SK-N-SH (cell line): ENCODE data around the gene NOVA1. TPM values are rescaled to one million over a fixed set of nuclear protein-coding genes. Genes with fewer than 3 reads are reported as not detected.

Experiments used
- CTCF ChIA-PET: fragments of 300-600, 350-600 bp; formaldehyde crosslinking; extraction: SDS; loops from one replicate; lab custom pipeline; 2021; lab: Yijun Ruan, JAX
- POLR2A ChIA-PET: fragments of 350-600 bp; sonication (Branson Sonifier 250); formaldehyde crosslinking; extraction: SDS; loops from one replicate; lab custom pipeline; 2020; ENCODE audit warnings: antibody characterized with exemption, inconsistent platforms; lab: Yijun Ruan, JAX
- DNase-seq: peaks from one replicate; pipeline ENCODE4 v3.0.0; 2012
- H2AFZ ChIP-seq: fragments of 200-600 bp; sonication (generic); 2 replicates; pipeline ENCODE4 v1.8.1; 2016; ENCODE audit warnings: antibody characterized with exemption, mild to moderate bottlenecking, low read depth
- H3F3A ChIP-seq: fragments of 200-600 bp; sonication (generic); replicated peaks from 2 replicates; pipeline ENCODE3; 2016; ENCODE audit warnings: antibody characterized with exemption, mild to moderate bottlenecking; ENCODE audit not compliant: insufficient read depth
- H3K27ac ChIP-seq, 2 experiments: fragments of 200-500 bp in 1 of 2; fragments of 200-600 bp in 1 of 2; sonication (Bioruptor generic) in 1 of 2; sonication (generic), shearing (Covaris generic) in 1 of 2; 2 replicates each; pipeline versions ENCODE4 v1.5.1 to v1.6.1; 2014 to 2016; ENCODE audit warnings: low read depth in 2 of 2, inconsistent platforms in 1 of 2, low read length in 1 of 2, mild to moderate bottlenecking in 1 of 2, mixed read lengths in 1 of 2
- H3K27me3 ChIP-seq: fragments of 200-600 bp; sonication (generic), shearing (Covaris generic); 2 replicates; pipeline ENCODE4 v1.6.1; 2016; ENCODE audit warnings: mixed run types; ENCODE audit not compliant: insufficient read depth
- H3K36me3 ChIP-seq, 2 experiments: fragments of 200-500 bp in 1 of 2; fragments of 200-600 bp in 1 of 2; sonication (Bioruptor generic) in 1 of 2; sonication (generic) in 1 of 2; replicated peaks in 1 of 2; 2 replicates each; pipeline versions ENCODE3 to v1.5.1; 2014 to 2016; ENCODE audit warnings: low read length in 1 of 2, mild to moderate bottlenecking in 1 of 2; ENCODE audit not compliant: insufficient read depth in 2 of 2, control insufficient read depth in 1 of 2
- H3K4me1 ChIP-seq, 2 experiments: fragments of 200-500 bp in 1 of 2; fragments of 200-600 bp in 1 of 2; sonication (Bioruptor generic) in 1 of 2; sonication (generic), shearing (Covaris generic) in 1 of 2; 2 replicates each; pipeline versions ENCODE4 v1.5.1 to v1.6.1; 2014 to 2016; ENCODE audit warnings: low read depth in 1 of 2, low read length in 1 of 2, mixed run types in 1 of 2; ENCODE audit not compliant: insufficient read depth in 2 of 2, control insufficient read depth in 1 of 2
- H3K4me2 ChIP-seq: fragments of 200-600 bp; sonication (generic), shearing (Covaris generic); 2 replicates; pipeline ENCODE4 v1.6.1; 2017; ENCODE audit warnings: mixed run types
- H3K4me3 ChIP-seq, 2 experiments: fragments of 200-500 bp in 1 of 2; fragments of 200-600 bp in 1 of 2; sonication (Bioruptor generic) in 1 of 2; sonication (generic), shearing (Covaris generic) in 1 of 2; 2 replicates each; pipeline versions ENCODE4 v1.5.1 to v1.8.1; 2014 to 2016; ENCODE audit warnings: low read depth in 2 of 2, inconsistent platforms in 1 of 2, low read length in 1 of 2, mild to moderate bottlenecking in 1 of 2, mixed read lengths in 1 of 2, moderate library complexity in 1 of 2
- H3K79me2 ChIP-seq: fragments of 200-600 bp; sonication (generic); 2 replicates; pipeline ENCODE4 v1.8.1; 2017; ENCODE audit warnings: mild to moderate bottlenecking; ENCODE audit not compliant: insufficient read depth
- H3K9ac ChIP-seq: fragments of 200-600 bp; sonication (generic); 2 replicates; pipeline ENCODE4 v1.6.1; 2017; ENCODE audit warnings: mixed run types
- H3K9me2 ChIP-seq: fragments of 200-600 bp; sonication (generic); 2 replicates; pipeline ENCODE4 v1.6.1; 2017; ENCODE audit warnings: mixed run types
- H3K9me3 ChIP-seq: fragments of 200-600 bp; sonication (generic); 2 replicates; pipeline ENCODE4 v1.6.1; 2017; ENCODE audit warnings: mixed run types, mild to moderate bottlenecking, moderate library complexity
- H4K20me1 ChIP-seq: fragments of 200-600 bp; sonication (generic); 2 replicates; pipeline ENCODE4 v1.6.1; 2017; ENCODE audit warnings: mild to moderate bottlenecking, mixed run types; ENCODE audit not compliant: insufficient read depth
- GABPA ChIP-seq: IDR thresholded peaks from 2 replicates; pipeline ENCODE4 v1.4.0; 2012; ENCODE audit warnings: low read depth, mild to moderate bottlenecking
- RAD21 ChIP-seq: IDR thresholded peaks from 2 replicates; pipeline ENCODE4 v1.6.1; 2012; ENCODE audit warnings: mild to moderate bottlenecking, low read length
- TAF1 ChIP-seq: IDR thresholded peaks from 2 replicates; pipeline ENCODE4 v1.6.1; 2012; ENCODE audit warnings: low read depth, mild to moderate bottlenecking, low read length, moderate library complexity, borderline replicate concordance
- TEAD4 ChIP-seq: IDR thresholded peaks from 2 replicates; pipeline ENCODE4 v1.4.0; 2012; ENCODE audit warnings: mild to moderate bottlenecking, borderline replicate concordance; ENCODE audit not compliant: insufficient read depth
- WGBS: methylation state at CpG from one replicate; pipeline ENCODE4 v1.1.6; 2017; ENCODE audit warnings: low lambda C conversion rate; 5-methylcytosine and 5-hydroxymethylcytosine counted together
- polyA plus RNA-seq, 3 experiments: library from polyadenylated mRNA; depleted of rRNA; stranded (reverse); fragments of >200 nt; gene quantifications; 2 replicates each; pipeline ENCODE4 v1.2.3, GENCODE V29; 2012
- TF ChIP-seq, protein P1 (sequence below): IDR thresholded peaks from 2 replicates; pipeline ENCODE4 v1.4.0; 2012; ENCODE audit warnings: low read depth, borderline replicate concordance
- TF ChIP-seq, protein P2 (sequence below): IDR thresholded peaks from 2 replicates; pipeline ENCODE4 v1.4.0; 2012; ENCODE audit warnings: low read depth, borderline replicate concordance
- TF ChIP-seq, protein P3 (sequence below): fragments of 200-600 bp; sonication (generic); IDR thresholded peaks from 2 replicates; pipeline ENCODE4 v1.6.1; 2017; ENCODE audit warnings: antibody characterized with exemption, mild to moderate bottlenecking, moderate library complexity
- TF ChIP-seq, protein P4 (sequence below): fragments of 150-350 bp; IDR thresholded peaks from 2 replicates; pipeline ENCODE4 v1.6.1; 2017; ENCODE audit warnings: antibody characterized with exemption, low read length, low read depth, borderline replicate concordance
- TF ChIP-seq, protein P5 (sequence below): fragments of 150-350 bp; IDR thresholded peaks from 2 replicates; pipeline ENCODE4 v1.6.1; 2016; ENCODE audit warnings: mild to moderate bottlenecking, low read depth, low read length

NOVA1 gene
- polyA plus RNA-seq, 1 of the 3 experiments (the other 2 are of a cell fraction), result 0.44 TPM

DNA sequence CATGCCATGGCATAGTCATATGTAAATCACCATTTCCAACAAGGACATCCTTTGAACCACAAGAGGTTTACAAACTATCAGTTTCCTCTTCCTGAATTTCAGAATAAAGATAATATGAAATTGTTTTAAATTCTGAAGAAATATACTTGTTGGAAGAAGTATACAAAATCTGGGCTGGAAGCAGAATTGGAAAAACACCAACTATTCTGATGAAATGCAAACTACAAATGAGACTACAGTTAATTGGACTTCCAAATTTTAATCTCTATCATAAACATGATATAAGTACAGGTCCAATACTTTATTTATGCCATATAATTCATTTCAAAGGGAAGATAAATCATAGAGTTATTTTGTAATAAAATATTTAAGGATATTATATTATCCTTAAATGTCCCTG, 80.1 kb downstream of the NOVA1 start (continued):
- TF ChIP-seq, protein P1, sequence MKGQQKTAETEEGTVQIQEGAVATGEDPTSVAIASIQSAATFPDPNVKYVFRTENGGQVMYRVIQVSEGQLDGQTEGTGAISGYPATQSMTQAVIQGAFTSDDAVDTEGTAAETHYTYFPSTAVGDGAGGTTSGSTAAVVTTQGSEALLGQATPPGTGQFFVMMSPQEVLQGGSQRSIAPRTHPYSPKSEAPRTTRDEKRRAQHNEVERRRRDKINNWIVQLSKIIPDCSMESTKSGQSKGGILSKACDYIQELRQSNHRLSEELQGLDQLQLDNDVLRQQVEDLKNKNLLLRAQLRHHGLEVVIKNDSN, result no peak
- TF ChIP-seq, protein P2, sequence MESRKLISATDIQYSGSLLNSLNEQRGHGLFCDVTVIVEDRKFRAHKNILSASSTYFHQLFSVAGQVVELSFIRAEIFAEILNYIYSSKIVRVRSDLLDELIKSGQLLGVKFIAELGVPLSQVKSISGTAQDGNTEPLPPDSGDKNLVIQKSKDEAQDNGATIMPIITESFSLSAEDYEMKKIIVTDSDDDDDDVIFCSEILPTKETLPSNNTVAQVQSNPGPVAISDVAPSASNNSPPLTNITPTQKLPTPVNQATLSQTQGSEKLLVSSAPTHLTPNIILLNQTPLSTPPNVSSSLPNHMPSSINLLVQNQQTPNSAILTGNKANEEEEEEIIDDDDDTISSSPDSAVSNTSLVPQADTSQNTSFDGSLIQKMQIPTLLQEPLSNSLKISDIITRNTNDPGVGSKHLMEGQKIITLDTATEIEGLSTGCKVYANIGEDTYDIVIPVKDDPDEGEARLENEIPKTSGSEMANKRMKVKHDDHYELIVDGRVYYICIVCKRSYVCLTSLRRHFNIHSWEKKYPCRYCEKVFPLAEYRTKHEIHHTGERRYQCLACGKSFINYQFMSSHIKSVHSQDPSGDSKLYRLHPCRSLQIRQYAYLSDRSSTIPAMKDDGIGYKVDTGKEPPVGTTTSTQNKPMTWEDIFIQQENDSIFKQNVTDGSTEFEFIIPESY, result no peak
- TF ChIP-seq GABPA (no peak), TEAD4 (no peak), TAF1 (no peak)

DNA sequence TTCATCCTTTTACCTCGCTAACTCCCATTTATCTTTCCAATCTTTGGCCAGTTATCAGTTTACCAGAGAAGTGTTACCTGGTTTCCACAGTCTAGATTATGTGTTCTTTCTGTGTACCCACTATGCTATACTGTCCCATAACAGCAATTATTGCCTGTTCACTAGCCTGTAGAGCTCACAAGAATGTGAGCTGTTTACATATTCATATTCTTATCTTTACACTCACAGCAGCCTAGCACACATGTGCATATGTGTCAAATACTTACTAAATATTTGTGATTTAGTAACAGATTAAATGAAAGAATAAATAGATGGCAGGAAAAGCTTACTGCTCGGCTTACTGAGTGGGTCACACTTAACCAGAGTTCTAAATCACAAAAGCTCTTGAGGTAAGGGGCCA, 97.8 kb downstream of the NOVA1 start:
- Histone ChIP-seq H3F3A (no peaks in the 10 kb centered on the region), H3K9me2 (no peaks in the 10 kb centered on the region), H3K4me2 (no peak overlapping the region), H3K79me2 (no peaks in the 10 kb centered on the region), H3K9me3 (no peaks in the 10 kb centered on the region), H4K20me1 (no peaks in the 10 kb centered on the region), H3K4me3 (no peak overlapping the region), H3K36me3 (no peaks in the 10 kb centered on the region), H3K27ac (no peak overlapping the region), H3K27me3 (no peaks in the 10 kb centered on the region), H3K9ac (no peak overlapping the region), H3K4me1 (no peaks in the 10 kb centered on the region), H2AFZ (no peak overlapping the region)
- POLR2A ChIA-PET, result no interaction called here
- no peak for DNase-seq
- CTCF ChIA-PET, result interaction anchor here (1.0 to 1.3 kb wide), 2 partner anchors 10 to 37 kb away, joined by 3 read pairs; no protein-coding TSS in a partner anchor
- WGBS, result 31% methylated on average over 2 of the region's 2 CpGs
- TF ChIP-seq, protein P3, sequence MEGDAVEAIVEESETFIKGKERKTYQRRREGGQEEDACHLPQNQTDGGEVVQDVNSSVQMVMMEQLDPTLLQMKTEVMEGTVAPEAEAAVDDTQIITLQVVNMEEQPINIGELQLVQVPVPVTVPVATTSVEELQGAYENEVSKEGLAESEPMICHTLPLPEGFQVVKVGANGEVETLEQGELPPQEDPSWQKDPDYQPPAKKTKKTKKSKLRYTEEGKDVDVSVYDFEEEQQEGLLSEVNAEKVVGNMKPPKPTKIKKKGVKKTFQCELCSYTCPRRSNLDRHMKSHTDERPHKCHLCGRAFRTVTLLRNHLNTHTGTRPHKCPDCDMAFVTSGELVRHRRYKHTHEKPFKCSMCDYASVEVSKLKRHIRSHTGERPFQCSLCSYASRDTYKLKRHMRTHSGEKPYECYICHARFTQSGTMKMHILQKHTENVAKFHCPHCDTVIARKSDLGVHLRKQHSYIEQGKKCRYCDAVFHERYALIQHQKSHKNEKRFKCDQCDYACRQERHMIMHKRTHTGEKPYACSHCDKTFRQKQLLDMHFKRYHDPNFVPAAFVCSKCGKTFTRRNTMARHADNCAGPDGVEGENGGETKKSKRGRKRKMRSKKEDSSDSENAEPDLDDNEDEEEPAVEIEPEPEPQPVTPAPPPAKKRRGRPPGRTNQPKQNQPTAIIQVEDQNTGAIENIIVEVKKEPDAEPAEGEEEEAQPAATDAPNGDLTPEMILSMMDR, result no peak
- TF ChIP-seq RAD21, result no peak
- TF ChIP-seq, protein P1, result no peak
- TF ChIP-seq, protein P4, sequence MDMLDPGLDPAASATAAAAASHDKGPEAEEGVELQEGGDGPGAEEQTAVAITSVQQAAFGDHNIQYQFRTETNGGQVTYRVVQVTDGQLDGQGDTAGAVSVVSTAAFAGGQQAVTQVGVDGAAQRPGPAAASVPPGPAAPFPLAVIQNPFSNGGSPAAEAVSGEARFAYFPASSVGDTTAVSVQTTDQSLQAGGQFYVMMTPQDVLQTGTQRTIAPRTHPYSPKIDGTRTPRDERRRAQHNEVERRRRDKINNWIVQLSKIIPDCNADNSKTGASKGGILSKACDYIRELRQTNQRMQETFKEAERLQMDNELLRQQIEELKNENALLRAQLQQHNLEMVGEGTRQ, result no peak
- TF ChIP-seq, protein P5, sequence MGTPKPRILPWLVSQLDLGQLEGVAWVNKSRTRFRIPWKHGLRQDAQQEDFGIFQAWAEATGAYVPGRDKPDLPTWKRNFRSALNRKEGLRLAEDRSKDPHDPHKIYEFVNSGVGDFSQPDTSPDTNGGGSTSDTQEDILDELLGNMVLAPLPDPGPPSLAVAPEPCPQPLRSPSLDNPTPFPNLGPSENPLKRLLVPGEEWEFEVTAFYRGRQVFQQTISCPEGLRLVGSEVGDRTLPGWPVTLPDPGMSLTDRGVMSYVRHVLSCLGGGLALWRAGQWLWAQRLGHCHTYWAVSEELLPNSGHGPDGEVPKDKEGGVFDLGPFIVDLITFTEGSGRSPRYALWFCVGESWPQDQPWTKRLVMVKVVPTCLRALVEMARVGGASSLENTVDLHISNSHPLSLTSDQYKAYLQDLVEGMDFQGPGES, result no peak
